K562 (cell line): Measurements from ENCODE around the gene SLC4A2. TPM values are rescaled to one million over a fixed set of nuclear protein-coding genes. Genes with fewer than 3 reads are reported as not detected.

Source experiments
- HDGF ChIP-seq: fragments of 450-650 bp; IDR thresholded peaks from 2 replicates; pipeline ENCODE4 v1.6.1; 2016
- ILF3 ChIP-seq: fragments of 450-650 bp; IDR thresholded peaks from 2 replicates; pipeline ENCODE4 v1.6.1; 2018; ENCODE audit warnings: antibody characterized with exemption, mild to moderate bottlenecking, moderate library complexity, borderline replicate concordance
- PREB ChIP-seq: sonication (generic); formaldehyde crosslinking; IDR thresholded peaks from 2 replicates; pipeline ENCODE4 v1.8.1; 2023; ENCODE audit warnings: mild to moderate bottlenecking, missing genetic modification reagents
- RBM39 ChIP-seq: fragments of 200-400 bp; formaldehyde crosslinking; optimal IDR thresholded peaks from 2 replicates; pipeline ENCODE3; 2018; ENCODE audit warnings: low read depth, low read length
- SRSF3 ChIP-seq: fragments of 200-400 bp; formaldehyde crosslinking; IDR thresholded peaks from 2 replicates; pipeline ENCODE4 v1.6.1; 2016; ENCODE audit warnings: mild to moderate bottlenecking, low read length, moderate library complexity; ENCODE audit not compliant: insufficient read depth
- TEAD1 ChIP-seq, 2 experiments: fragments of 450-650 bp in 1 of 2; sonication (generic) in 1 of 2; formaldehyde crosslinking; IDR thresholded peaks; 2 replicates each; pipeline versions ENCODE4 v1.4.0 to v1.8.0; 2020 to 2022; ENCODE audit warnings: mild to moderate bottlenecking in 2 of 2, missing genetic modification reagents in 1 of 2
- ZBTB1 ChIP-seq: sonication (generic); formaldehyde crosslinking; IDR thresholded peaks from 2 replicates; pipeline ENCODE4 v1.8.1; 2023; ENCODE audit warnings: missing genetic modification reagents, low read depth, mild to moderate bottlenecking, borderline replicate concordance
- polyA plus RNA-seq, 8 experiments: library from polyadenylated mRNA; depleted of rRNA in 4 of 8; stranded (reverse) in 5 of 8; unstranded in 3 of 8; fragments of >200 nt; fragmentation: Nextera tagmentation in 2 of 8; fragmentation: Illumina TruSeq in 1 of 8; extraction: Ambion mirVana in 2 of 8; extraction: Trizol in 1 of 8; gene quantifications; 2 replicates each; pipeline versions ENCODE4 v1.2.1 to v1.2.3, GENCODE V29; 2011 to 2014; ENCODE audit warnings: inconsistent platforms in 1 of 8, missing spikeins in 1 of 8
- total RNA-seq, 7 experiments: library from RNA; depleted of rRNA in 6 of 7; stranded (reverse); fragments of >200 nt in 6 of 7; fragmentation: Illumina TruSeq in 2 of 7; extraction: Trizol in 2 of 7; gene quantifications; 2 replicates each; pipeline versions ENCODE4 v1.2.1 to v1.2.3, GENCODE V29; 2011 to 2021; ENCODE audit warnings: low replicate concordance in 1 of 7

Gene SLC4A2
- total and polyA plus RNA-seq, 9 of the 15 experiments (the other 6 are each of a cell fraction or from before 2014, with no cell fraction given) = 11.4 to 375 (median 130) TPM

DNA sequence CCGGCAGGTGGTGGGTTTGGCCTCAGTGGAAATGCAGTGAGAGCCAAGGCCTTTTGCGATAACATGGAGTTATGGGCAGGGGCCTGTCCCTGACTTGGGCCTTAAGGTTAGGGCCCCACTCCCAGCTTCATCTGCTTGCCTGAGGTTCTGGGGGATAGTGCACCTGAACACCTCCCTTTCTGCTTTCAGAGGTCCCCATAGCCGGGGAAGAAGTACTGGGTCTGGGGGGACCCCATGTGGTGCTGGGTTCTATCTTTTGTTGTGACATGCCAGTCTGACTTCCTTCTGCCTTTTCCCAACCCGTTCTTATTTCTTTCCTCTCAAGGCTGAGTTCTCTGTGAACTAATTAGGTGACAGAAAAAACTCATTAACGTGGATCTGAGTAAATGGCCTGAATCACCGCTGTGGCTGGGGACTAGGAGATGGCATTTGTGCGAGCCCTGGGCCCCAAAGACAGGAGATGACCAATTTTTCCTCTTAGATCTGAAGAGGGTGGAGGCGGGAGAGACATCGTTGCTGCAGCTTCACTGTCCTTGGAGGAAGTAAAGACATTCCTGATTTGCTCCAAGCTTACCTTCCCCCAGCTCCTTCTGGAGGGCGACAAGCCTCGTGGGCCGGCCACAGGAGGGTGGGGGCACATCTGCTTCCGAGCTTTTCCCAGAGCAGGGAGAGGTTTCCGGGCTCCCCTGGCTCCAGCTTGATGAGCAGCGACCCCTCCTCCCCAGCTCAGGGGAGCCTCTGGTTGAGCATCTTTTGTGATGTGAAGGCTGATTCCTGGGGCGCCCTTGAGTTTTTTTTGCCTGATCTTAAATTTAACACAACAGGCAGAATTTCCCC is 28.8 kb downstream of the SLC4A2 start (continued):
- TF ChIP-seq PREB (CRISPR knock-in tag) = 0 out of 2 replicates have a peak, but pooled peaks have one; percentile 75
- TF ChIP-seq HDGF = 0 out of 2 replicates have a peak, but pooled peaks have one; percentile 39
- 0 out of 2 replicates have a peak, but pooled peaks have one; percentile 9 for TF ChIP-seq SRSF3
- TF ChIP-seq RBM39 = peak; percentile 33
- TF ChIP-seq ILF3 = no peak
- peak; percentile 74; the same call in 1 of the 2 replicates for TF ChIP-seq ZBTB1 (CRISPR knock-in tag)
- 0 out of 4 replicates have a peak, but pooled peaks of 1 of the 2 experiments have one; percentile 33 for TF ChIP-seq TEAD1 (CRISPR knock-in tag; IDR thresholded peaks at IDR 0.05)
